Adrenal gland (tissue), 5 donors: ENCODE results near the gene AK5.

Experiments
- CTCF ChIP-seq, 6 experiments: fragments of 450-650 bp in 4 of 6; fragments of 200-600 bp in 2 of 6; sonication (generic) in 1 of 6; IDR thresholded peaks; 1 replicate in 5 of 6; 2 replicates in 1 of 6; pipeline versions ENCODE4 v1.5.1 to v1.8.0; 2016 to 2021; ENCODE audit warnings: antibody characterized with exemption in 6 of 6, mild to moderate bottlenecking in 2 of 6, moderate library complexity in 1 of 6
- POLR2A ChIP-seq, 2 donors: fragments of 450-650 bp; IDR thresholded peaks; one replicate each; pipeline ENCODE4 v1.6.1; 2017; ENCODE audit warnings: antibody characterized with exemption in 2 of 2, mild to moderate bottlenecking in 2 of 2, moderate library complexity in 1 of 2
- donor health status: DM: no; HTN: no; CAD: no.

GRCh38 chr1:77378723-77379535, 97.1 kb downstream of the AK5 start:
- TF ChIP-seq CTCF (IDR thresholded peaks at IDR 0.05) = no peak
- TF ChIP-seq POLR2A (IDR thresholded peaks at IDR 0.05) = no peak
